GM12878 (cell line): ENCODE results near the gene PREP. TPM values are rescaled to one million over a fixed set of nuclear protein-coding genes. Genes with fewer than 3 reads are reported as not detected.

ENCODE experiments used
- polyA plus RNA-seq, 11 experiments: library from polyadenylated mRNA; depleted of rRNA in 4 of 11; unstranded in 6 of 11; stranded (reverse) in 5 of 11; fragments of >200 nt; fragmentation: Nextera tagmentation in 4 of 11; fragmentation: Illumina TruSeq in 1 of 11; extraction: Ambion mirVana in 4 of 11; extraction: Trizol in 1 of 11; gene quantifications; 1 replicate in 1 of 11; 2 replicates in 10 of 11; pipeline versions ENCODE4 v1.2.1 to v1.2.3, GENCODE V29; 2011 to 2016; ENCODE audit warnings: inconsistent platforms in 2 of 11, missing spikeins in 2 of 11, low read depth in 1 of 11
- total RNA-seq, 4 experiments: library from RNA; depleted of rRNA in 3 of 4; stranded (reverse); fragments of >200 nt in 3 of 4; fragmentation: Illumina TruSeq in 1 of 4; extraction: Trizol in 1 of 4; gene quantifications; 2 replicates each; pipeline versions ENCODE4 v1.2.1 to v1.2.3, GENCODE V29; 2013 to 2021

The PREP gene
- total and polyA plus RNA-seq, 10 of the 15 experiments (the other 5 are each of a cell fraction or from before 2014, with no cell fraction given), result 6.5 to 33.6 (median 18.1) TPM

Other genes with a start within 250 kb of the PREP start
- gene POPDC3, start 223.1 kb downstream of the PREP start, total RNA-seq (2014; rRNA removed), result not detected in 2 replicates
- gene POPDC3, start 223.1 kb downstream of the PREP start, total RNA-seq (2014; rRNA removed; fragmentation: Illumina TruSeq; extraction: Trizol), result not detected in 2 replicates
- gene POPDC3, start 223.1 kb downstream of the PREP start, total RNA-seq (2021), result not detected in 2 replicates
- 1.6 TPM in 2 replicates for gene POPDC3, start 223.1 kb downstream of the PREP start, polyA plus RNA-seq (2011; rRNA removed)
- not detected in 2 replicates for gene POPDC3, start 223.1 kb downstream of the PREP start, polyA plus RNA-seq (2014; fragmentation: Illumina TruSeq; extraction: Trizol)
- not detected for gene POPDC3, start 223.1 kb downstream of the PREP start, polyA plus RNA-seq (2014; fragmentation: Nextera tagmentation; extraction: Ambion mirVana)
- gene POPDC3, start 223.1 kb downstream of the PREP start, polyA plus RNA-seq (2014; rRNA removed), result not detected in 2 replicates
- gene POPDC3, start 223.1 kb downstream of the PREP start, polyA plus RNA-seq (2016; fragmentation: Nextera tagmentation; extraction: Ambion mirVana), result not detected